Mucosa of gallbladder (tissue), 1 donor: ENCODE measurements around the gene CDYL2. TPM values are rescaled to one million over a fixed set of nuclear protein-coding genes. Genes with fewer than 3 reads are reported as not detected.

Experiments
- total RNA-seq: library from RNA; stranded (reverse); gene quantifications from one replicate; pipeline ENCODE4 v1.2.1, GENCODE V29; 2021
- donor health status: DM: no; HTN: no; CAD: no.

Gene CDYL2
- total RNA-seq, 1 donor from 2014 or later = 14.1 TPM

Other genes with a start within 250 kb of the CDYL2 start
- gene CMC2, start 202.3 kb upstream of the CDYL2 start, total RNA-seq = 60.7 TPM
- gene CENPN, start 202.6 kb upstream of the CDYL2 start, total RNA-seq = 9.3 TPM
- gene ATMIN, start 231.2 kb upstream of the CDYL2 start, total RNA-seq = 28.9 TPM